Astrocyte (in vitro differentiated cells and primary cell): ENCODE data around the gene BANP. TPM values are rescaled to one million over a fixed set of nuclear protein-coding genes. Genes with fewer than 3 reads are reported as not detected.
"Not testable (repeated sequence)": the region's sequence is repeated elsewhere in the genome, so short reads cannot be mapped to it uniquely, and the experiment has no call there.

Experiments used
- DNase-seq: peaks from one replicate; pipeline ENCODE4 v3.0.0-alpha.2; 2010; ENCODE audit warnings: low read depth
- FAIRE-seq: peaks from 2 replicates; lab custom pipeline; 2011; peaks lifted over from hg19 to GRCh38; lab: Jason Lieb, UNC
- H2AFZ ChIP-seq: 2 replicates; pipeline ENCODE4 v1.6.0; 2012; ENCODE audit warnings: low read depth, low read length, inconsistent platforms
- H3K27ac ChIP-seq: 2 replicates; pipeline ENCODE4 v1.5.1; 2011; ENCODE audit warnings: low read depth, low read length, inconsistent platforms
- H3K27me3 ChIP-seq: 2 replicates; pipeline ENCODE4 v1.6.0; 2011; ENCODE audit warnings: low read length, inconsistent platforms; ENCODE audit not compliant: insufficient read depth
- H3K36me3 ChIP-seq: 2 replicates; pipeline ENCODE4 v1.5.1; 2011; ENCODE audit warnings: low read length, inconsistent platforms; ENCODE audit not compliant: insufficient read depth
- H3K4me1 ChIP-seq: 2 replicates; pipeline ENCODE4 v1.5.1; 2011; ENCODE audit warnings: low read length, inconsistent platforms; ENCODE audit not compliant: insufficient read depth
- H3K4me2 ChIP-seq: 2 replicates; pipeline ENCODE4 v1.6.0; 2012; ENCODE audit warnings: low read length, inconsistent platforms
- H3K4me3 ChIP-seq: 2 replicates; pipeline ENCODE4 v1.5.1; 2011; ENCODE audit warnings: low read depth, mild to moderate bottlenecking, low read length, inconsistent platforms; ENCODE audit not compliant: insufficient read depth
- H3K79me2 ChIP-seq: 2 replicates; pipeline ENCODE4 v1.6.0; 2012; ENCODE audit warnings: mild to moderate bottlenecking, low read length, inconsistent platforms; ENCODE audit not compliant: insufficient read depth
- H3K9ac ChIP-seq: 2 replicates; pipeline ENCODE4 v1.6.0; 2012; ENCODE audit warnings: mild to moderate bottlenecking, low read length, inconsistent platforms
- H3K9me3 ChIP-seq: 2 replicates; pipeline ENCODE4 v1.5.1; 2012; ENCODE audit warnings: low read depth, mild to moderate bottlenecking, low read length, inconsistent platforms; ENCODE audit not compliant: insufficient read depth
- H4K20me1 ChIP-seq: 2 replicates; pipeline ENCODE4 v1.6.0; 2012; ENCODE audit warnings: low read length, inconsistent platforms; ENCODE audit not compliant: insufficient read depth
- H3K27ac Mint-ChIP-seq: one replicate; pipeline ENCODE4 v1.8.0; 2021; ENCODE audit warnings: mild to moderate bottlenecking, mixed read lengths; ENCODE audit not compliant: unreplicated experiment
- H3K27me3 Mint-ChIP-seq: one replicate; pipeline ENCODE4 v1.8.0; 2021; ENCODE audit warnings: low read depth, mixed read lengths; ENCODE audit not compliant: unreplicated experiment
- H3K36me3 Mint-ChIP-seq: one replicate; pipeline ENCODE4 v1.8.0; 2021; ENCODE audit warnings: low read depth, mixed read lengths; ENCODE audit not compliant: unreplicated experiment
- H3K4me1 Mint-ChIP-seq: one replicate; pipeline ENCODE4 v1.8.0; 2021; ENCODE audit warnings: low read depth, mixed read lengths; ENCODE audit not compliant: unreplicated experiment
- H3K4me3 Mint-ChIP-seq: one replicate; pipeline ENCODE4 v1.8.0; 2021; ENCODE audit warnings: mild to moderate bottlenecking, moderate library complexity, mixed read lengths; ENCODE audit not compliant: unreplicated experiment
- H3K9me3 Mint-ChIP-seq: one replicate; pipeline ENCODE4 v1.8.0; 2021; ENCODE audit warnings: mild to moderate bottlenecking, mixed read lengths; ENCODE audit not compliant: unreplicated experiment
- CTCF ChIP-seq: IDR thresholded peaks from 2 replicates; pipeline ENCODE4 v1.5.1; 2011; ENCODE audit warnings: low read depth, mild to moderate bottlenecking, inconsistent platforms, low read length, moderate library complexity; ENCODE audit not compliant: insufficient read depth
- EZH2 ChIP-seq: IDR thresholded peaks from 2 replicates; pipeline ENCODE4 v1.6.1; 2012; ENCODE audit warnings: mild to moderate bottlenecking, low read length, inconsistent platforms; ENCODE audit not compliant: insufficient read depth
- total RNA-seq: library from RNA; stranded (reverse); gene quantifications from 2 replicates; pipeline ENCODE4 v1.2.1, GENCODE V29; 2021

Gene BANP
- total RNA-seq, 1 donor from 2014 or later, result 28.9 TPM

DNA sequence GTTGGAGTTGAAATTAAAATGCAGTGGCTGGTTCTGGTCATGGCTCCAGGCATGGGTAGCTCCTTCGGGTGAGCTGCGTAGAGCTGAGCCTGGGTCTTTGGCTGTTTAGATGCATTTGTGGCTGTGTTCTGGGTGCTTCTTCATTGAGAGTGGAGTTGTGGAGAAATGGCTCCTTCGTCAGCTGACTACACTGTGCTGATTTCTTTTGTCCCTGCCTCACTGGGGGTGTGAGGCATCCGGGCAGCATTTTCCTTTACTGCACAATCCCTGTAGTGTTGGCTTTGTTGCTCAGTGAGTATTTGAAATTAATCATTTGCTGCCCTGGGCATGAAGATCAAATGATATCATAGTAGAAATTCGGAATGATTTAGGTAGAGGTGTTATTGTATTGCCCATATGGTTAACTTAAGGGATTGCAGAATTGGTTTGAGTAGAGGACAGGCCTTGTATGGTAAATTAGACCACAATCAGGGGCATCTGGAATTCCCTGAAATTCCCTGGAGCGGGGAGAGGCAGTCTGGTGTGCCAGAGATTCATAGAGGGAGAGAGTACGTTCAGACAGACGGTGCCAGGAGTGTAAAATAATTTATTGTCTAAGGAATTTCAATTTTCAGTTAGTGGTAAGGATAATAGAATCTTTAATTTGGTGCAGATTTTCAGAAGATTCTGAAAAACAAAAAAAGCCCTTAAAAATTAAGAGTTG, 92.1 kb downstream of the BANP start:
- H3K9ac ChIP-seq, H2AFZ ChIP-seq, FAIRE-seq, H3K4me1 ChIP-seq, DNase-seq, H3K9me3 Mint-ChIP-seq, H3K4me1 Mint-ChIP-seq, H3K27ac ChIP-seq, H3K27me3 Mint-ChIP-seq, H3K27ac Mint-ChIP-seq, H4K20me1 ChIP-seq, H3K4me3 ChIP-seq, H3K79me2 ChIP-seq, H3K9me3 ChIP-seq, H3K27me3 ChIP-seq, H3K4me2 ChIP-seq, H3K4me3 Mint-ChIP-seq, H3K36me3 ChIP-seq: not testable (repeated sequence)
- peaks cover 16% of the 10 kb centered on the region for H3K36me3 Mint-ChIP-seq

- FAIRE-seq, H3K27me3 ChIP-seq, H3K79me2 ChIP-seq: not testable (repeated sequence)
Observed at GRCh38 chr16:88044121-88044581, 92.9 kb downstream of the BANP start.

DNA sequence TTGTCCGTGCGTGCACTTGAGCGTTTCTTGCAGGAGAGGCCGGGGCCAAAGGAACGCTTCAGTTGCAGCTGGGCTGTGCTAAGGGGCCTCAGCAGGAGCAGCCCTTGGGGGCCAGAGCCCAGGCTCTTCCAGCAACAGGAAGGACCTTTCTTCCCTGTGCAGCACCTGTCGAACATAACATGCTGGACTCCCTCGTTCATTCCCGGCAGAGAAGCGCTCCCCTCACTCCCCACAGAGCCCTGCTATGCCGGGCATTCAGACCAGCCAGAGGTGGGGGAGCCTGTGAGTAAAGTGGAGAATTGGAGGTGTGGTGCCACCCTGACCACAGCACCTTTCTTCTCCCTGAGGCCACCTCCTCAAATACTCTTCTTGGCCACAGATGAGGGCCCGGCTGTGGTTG, 94.1 kb downstream of the BANP start:
- not testable (repeated sequence) for H2AFZ ChIP-seq, H3K4me1 Mint-ChIP-seq, H3K4me3 Mint-ChIP-seq, H3K27me3 Mint-ChIP-seq, H3K9ac ChIP-seq, H3K36me3 ChIP-seq, H3K9me3 ChIP-seq, FAIRE-seq, H3K27me3 ChIP-seq, H3K4me3 ChIP-seq, H3K27ac ChIP-seq, DNase-seq, H4K20me1 ChIP-seq, H3K27ac Mint-ChIP-seq, H3K4me2 ChIP-seq, H3K4me1 ChIP-seq, H3K9me3 Mint-ChIP-seq, H3K79me2 ChIP-seq
- peaks cover 24% of the 10 kb centered on the region for H3K36me3 Mint-ChIP-seq

More at GRCh38 chr16:88044121-88044581, 92.9 kb downstream of the BANP start:
- H3K36me3 ChIP-seq, H4K20me1 ChIP-seq, H3K27ac Mint-ChIP-seq, H3K4me3 ChIP-seq, H3K9me3 ChIP-seq, H3K4me1 ChIP-seq, H3K9ac ChIP-seq, H3K9me3 Mint-ChIP-seq, H3K4me3 Mint-ChIP-seq, H3K27ac ChIP-seq, DNase-seq, H3K27me3 Mint-ChIP-seq, H3K4me2 ChIP-seq, H2AFZ ChIP-seq, H3K4me1 Mint-ChIP-seq: not testable (repeated sequence)
- peaks cover 20% of the 10 kb centered on the region for H3K36me3 Mint-ChIP-seq

DNA sequence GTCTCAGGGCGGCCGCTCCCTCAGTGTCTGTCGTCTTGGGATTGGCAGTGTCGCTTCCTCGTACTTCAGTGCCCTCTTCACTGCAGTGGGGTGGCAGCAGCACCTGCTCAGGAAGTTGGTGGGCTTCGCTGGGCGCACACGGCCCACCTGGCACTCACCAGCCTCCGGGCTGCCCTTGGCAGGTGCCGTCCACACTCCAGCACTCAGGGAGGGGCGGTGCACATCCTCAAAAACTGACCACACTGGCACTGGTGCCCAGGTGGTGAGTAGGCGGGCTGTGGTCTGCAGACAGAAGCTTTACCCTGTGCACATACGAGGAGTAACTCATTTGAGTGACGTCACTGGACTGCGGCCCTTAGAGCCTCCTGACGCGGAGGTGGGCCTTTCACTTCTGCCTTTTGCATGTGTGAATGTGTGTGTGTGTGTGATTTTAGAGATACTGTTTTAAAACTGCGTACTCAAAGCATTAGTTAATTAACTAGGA, 94.6 kb downstream of the BANP start:
- H4K20me1 ChIP-seq, result peaks cover 3% of the 10 kb centered on the region
- no peak overlapping the region for H3K9ac ChIP-seq
- TF ChIP-seq CTCF (no peak), EZH2 (no peak)

More for the DNA sequence above, 94.6 kb downstream of the BANP start:
- Histone ChIP-seq H3K27ac (no peak overlapping the region), H3K9me3 (no peaks in the 10 kb centered on the region), H3K27me3 (no peaks in the 10 kb centered on the region), H3K79me2 (no peaks in the 10 kb centered on the region), H2AFZ (no peak overlapping the region), H3K36me3 (no peaks in the 10 kb centered on the region), H3K4me1 (no peaks in the 10 kb centered on the region), H3K4me3 (no peak overlapping the region), H3K4me2 (no peak overlapping the region)
- no peak for FAIRE-seq
- Mint-ChIP-seq H3K27me3 (no peaks in the 10 kb centered on the region), H3K27ac (no peak overlapping the region), H3K9me3 (no peaks in the 10 kb centered on the region), H3K4me1 (peaks cover 2% of the 10 kb centered on the region), H3K4me3 (no peak overlapping the region), H3K36me3 (peaks cover 24% of the 10 kb centered on the region)
- DNase-seq, result no peak
